ENCODE data around the gene SYN1.

DNA sequence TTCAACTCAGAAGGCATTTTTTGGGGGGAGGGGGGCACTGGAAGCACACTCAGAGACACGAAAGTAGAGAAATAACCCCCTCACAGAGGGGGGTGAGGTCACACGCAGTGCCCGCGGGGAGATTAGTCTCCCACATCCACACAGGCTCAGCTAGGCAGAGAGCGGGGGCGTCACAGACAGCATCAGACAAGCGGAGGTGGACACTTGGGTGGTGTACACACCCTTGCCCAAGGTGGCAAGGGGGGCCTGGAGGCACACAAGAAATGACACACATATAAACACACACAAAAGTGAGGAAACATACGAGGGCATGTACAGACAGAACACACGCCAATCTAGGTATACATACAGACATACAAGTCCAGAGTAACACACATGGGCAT is 637 bp upstream of the SYN1 start:
- TF ChIP-seq, protein P1, sequence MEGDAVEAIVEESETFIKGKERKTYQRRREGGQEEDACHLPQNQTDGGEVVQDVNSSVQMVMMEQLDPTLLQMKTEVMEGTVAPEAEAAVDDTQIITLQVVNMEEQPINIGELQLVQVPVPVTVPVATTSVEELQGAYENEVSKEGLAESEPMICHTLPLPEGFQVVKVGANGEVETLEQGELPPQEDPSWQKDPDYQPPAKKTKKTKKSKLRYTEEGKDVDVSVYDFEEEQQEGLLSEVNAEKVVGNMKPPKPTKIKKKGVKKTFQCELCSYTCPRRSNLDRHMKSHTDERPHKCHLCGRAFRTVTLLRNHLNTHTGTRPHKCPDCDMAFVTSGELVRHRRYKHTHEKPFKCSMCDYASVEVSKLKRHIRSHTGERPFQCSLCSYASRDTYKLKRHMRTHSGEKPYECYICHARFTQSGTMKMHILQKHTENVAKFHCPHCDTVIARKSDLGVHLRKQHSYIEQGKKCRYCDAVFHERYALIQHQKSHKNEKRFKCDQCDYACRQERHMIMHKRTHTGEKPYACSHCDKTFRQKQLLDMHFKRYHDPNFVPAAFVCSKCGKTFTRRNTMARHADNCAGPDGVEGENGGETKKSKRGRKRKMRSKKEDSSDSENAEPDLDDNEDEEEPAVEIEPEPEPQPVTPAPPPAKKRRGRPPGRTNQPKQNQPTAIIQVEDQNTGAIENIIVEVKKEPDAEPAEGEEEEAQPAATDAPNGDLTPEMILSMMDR (IDR thresholded peaks at IDR 0.05; ENCODE audit: insufficient read depth, low read length, poor library complexity, severe bottlenecking) = no peak
- no peak for TF ChIP-seq EZH2phosphoT487 (conservative IDR thresholded peaks at IDR 0.05; ENCODE audit: low read length)

Data from SU-DHL-6 (cell line).